Endodermal cell (in vitro differentiated cells): Measurements from ENCODE around the gene PRR29. TPM values are rescaled to one million over a fixed set of nuclear protein-coding genes. Genes with fewer than 3 reads are reported as not detected.
"Not testable (repeated sequence)": the region's sequence is repeated elsewhere in the genome, so short reads cannot be mapped to it uniquely, and the experiment has no call there.

Source experiments
- DNase-seq: peaks from one replicate; pipeline ENCODE4 v3.0.0-alpha.2; 2017
- H3K27ac ChIP-seq: 2 replicates; pipeline ENCODE4 v1.5.1; 2013; ENCODE audit warnings: mild to moderate bottlenecking, low read depth, low read length, moderate library complexity
- H3K27me3 ChIP-seq: 2 replicates; pipeline ENCODE4 v1.6.1; 2013; ENCODE audit warnings: mild to moderate bottlenecking, low read length, moderate library complexity; ENCODE audit not compliant: insufficient read depth, control insufficient read depth, poor library complexity, severe bottlenecking
- H3K36me3 ChIP-seq: 2 replicates; pipeline ENCODE4 v1.7.0; 2013; ENCODE audit warnings: mild to moderate bottlenecking, low read length, moderate library complexity; ENCODE audit not compliant: control insufficient read depth, insufficient read depth
- H3K4me1 ChIP-seq: one replicate; pipeline ENCODE4 v1.7.0; 2013; ENCODE audit warnings: low read length; ENCODE audit not compliant: control insufficient read depth, insufficient read depth
- H3K4me3 ChIP-seq: 2 replicates; pipeline ENCODE4 v1.5.1; 2013; ENCODE audit warnings: mild to moderate bottlenecking, low read length, moderate library complexity
- H3K9ac ChIP-seq: 2 replicates; pipeline ENCODE4 v1.6.1; 2013; ENCODE audit warnings: mild to moderate bottlenecking, low read length, moderate library complexity; ENCODE audit not compliant: poor library complexity, severe bottlenecking; ENCODE audit errors: extremely low read depth
- H3K9me3 ChIP-seq: 2 replicates; pipeline ENCODE4 v1.6.1; 2013; ENCODE audit warnings: mild to moderate bottlenecking, low read length, moderate library complexity; ENCODE audit not compliant: control insufficient read depth
- H3K27ac Mint-ChIP-seq: 2 replicates; pipeline ENCODE4 v1.8.0; 2020; ENCODE audit warnings: mixed read lengths
- H3K27me3 Mint-ChIP-seq: 2 replicates; pipeline ENCODE4 v1.8.0; 2021; ENCODE audit warnings: mild to moderate bottlenecking, mixed read lengths; ENCODE audit not compliant: insufficient read depth
- H3K36me3 Mint-ChIP-seq: 2 replicates; pipeline ENCODE4 v1.8.0; 2020; ENCODE audit warnings: low read depth, mixed read lengths
- H3K4me1 Mint-ChIP-seq: 2 replicates; pipeline ENCODE4 v1.8.0; 2020; ENCODE audit warnings: mixed read lengths
- H3K4me3 Mint-ChIP-seq: 2 replicates; pipeline ENCODE4 v1.8.0; 2020; ENCODE audit warnings: mild to moderate bottlenecking, moderate library complexity, mixed read lengths
- H3K9me3 Mint-ChIP-seq: 2 replicates; pipeline ENCODE4 v1.8.0; 2020; ENCODE audit warnings: mild to moderate bottlenecking, mixed read lengths
- WGBS, 2 experiments: methylation state at CpG; one replicate each; pipeline versions ENCODE4 v1.1.5 to v1.1.7; 2013; ENCODE audit warnings: missing lambda C conversion rate in 2 of 2, mixed read lengths in 1 of 2; ENCODE audit not compliant: insufficient coverage in 1 of 2, insufficient read length in 1 of 2; 5-methylcytosine and 5-hydroxymethylcytosine counted together
- total RNA-seq, 2 donors: library from RNA; stranded (reverse); fragmentation: NEBNext Ultra II Directional in 1 of 2; extraction: Animal tissue kit (Norgen Biotek cat#: 25700) in 1 of 2; gene quantifications; 2 replicates in 1 of 2; 3 replicates in 1 of 2; pipeline ENCODE4 v1.2.1, GENCODE V29; 2021
- TF ChIP-seq, protein P1 (sequence below): fragments of 200-600 bp; sonication (generic); conservative IDR thresholded peaks from 2 replicates; pipeline ENCODE4 v1.5.0; 2021; ENCODE audit warnings: antibody characterized with exemption, mild to moderate bottlenecking

PRR29 gene
- total RNA-seq, 2 donors from 2014 or later = 3.3 to 6.1 TPM

DNA sequence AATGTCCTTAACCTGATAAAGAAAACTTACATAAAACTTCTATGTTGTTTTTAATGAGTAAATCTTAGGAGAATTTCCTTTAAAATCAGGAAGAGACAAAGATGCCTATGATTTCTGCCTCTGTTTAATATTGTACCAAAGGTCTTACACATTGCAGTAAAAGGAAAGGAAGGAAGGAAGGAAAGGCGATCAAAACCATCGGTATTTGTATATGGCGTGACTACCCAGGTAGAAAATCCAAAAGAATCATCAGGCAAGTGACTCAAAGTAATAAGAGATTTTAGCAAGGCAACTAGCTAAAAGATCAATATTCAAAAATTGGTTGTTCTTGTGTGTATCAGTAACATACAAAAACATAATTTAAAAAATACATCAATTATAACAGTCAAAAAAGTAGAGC lies 18.8 kb downstream of the PRR29 start:
- no peaks in the 10 kb centered on the region for H3K9me3 ChIP-seq
- H3K4me3 ChIP-seq = no peak overlapping the region
- Mint-ChIP-seq H3K4me3 (no peak overlapping the region), H3K27me3 (peaks cover 13% of the 10 kb centered on the region), H3K9me3 (no peaks in the 10 kb centered on the region), H3K27ac (no peak overlapping the region), H3K36me3 (no peaks in the 10 kb centered on the region), H3K4me1 (peaks cover 6% of the 10 kb centered on the region)
- TF ChIP-seq, protein P1, sequence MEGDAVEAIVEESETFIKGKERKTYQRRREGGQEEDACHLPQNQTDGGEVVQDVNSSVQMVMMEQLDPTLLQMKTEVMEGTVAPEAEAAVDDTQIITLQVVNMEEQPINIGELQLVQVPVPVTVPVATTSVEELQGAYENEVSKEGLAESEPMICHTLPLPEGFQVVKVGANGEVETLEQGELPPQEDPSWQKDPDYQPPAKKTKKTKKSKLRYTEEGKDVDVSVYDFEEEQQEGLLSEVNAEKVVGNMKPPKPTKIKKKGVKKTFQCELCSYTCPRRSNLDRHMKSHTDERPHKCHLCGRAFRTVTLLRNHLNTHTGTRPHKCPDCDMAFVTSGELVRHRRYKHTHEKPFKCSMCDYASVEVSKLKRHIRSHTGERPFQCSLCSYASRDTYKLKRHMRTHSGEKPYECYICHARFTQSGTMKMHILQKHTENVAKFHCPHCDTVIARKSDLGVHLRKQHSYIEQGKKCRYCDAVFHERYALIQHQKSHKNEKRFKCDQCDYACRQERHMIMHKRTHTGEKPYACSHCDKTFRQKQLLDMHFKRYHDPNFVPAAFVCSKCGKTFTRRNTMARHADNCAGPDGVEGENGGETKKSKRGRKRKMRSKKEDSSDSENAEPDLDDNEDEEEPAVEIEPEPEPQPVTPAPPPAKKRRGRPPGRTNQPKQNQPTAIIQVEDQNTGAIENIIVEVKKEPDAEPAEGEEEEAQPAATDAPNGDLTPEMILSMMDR = no peak
- H3K9ac ChIP-seq = no peak overlapping the region
- no peak overlapping the region for H3K27ac ChIP-seq
- no peaks in the 10 kb centered on the region for H3K36me3 ChIP-seq
- no peak for DNase-seq
- H3K27me3 ChIP-seq = no peaks in the 10 kb centered on the region
- H3K4me1 ChIP-seq = no peaks in the 10 kb centered on the region
- 99 to 100% methylated on average over 3 of the region's 3 CpGs for WGBS, 2 experiments

DNA sequence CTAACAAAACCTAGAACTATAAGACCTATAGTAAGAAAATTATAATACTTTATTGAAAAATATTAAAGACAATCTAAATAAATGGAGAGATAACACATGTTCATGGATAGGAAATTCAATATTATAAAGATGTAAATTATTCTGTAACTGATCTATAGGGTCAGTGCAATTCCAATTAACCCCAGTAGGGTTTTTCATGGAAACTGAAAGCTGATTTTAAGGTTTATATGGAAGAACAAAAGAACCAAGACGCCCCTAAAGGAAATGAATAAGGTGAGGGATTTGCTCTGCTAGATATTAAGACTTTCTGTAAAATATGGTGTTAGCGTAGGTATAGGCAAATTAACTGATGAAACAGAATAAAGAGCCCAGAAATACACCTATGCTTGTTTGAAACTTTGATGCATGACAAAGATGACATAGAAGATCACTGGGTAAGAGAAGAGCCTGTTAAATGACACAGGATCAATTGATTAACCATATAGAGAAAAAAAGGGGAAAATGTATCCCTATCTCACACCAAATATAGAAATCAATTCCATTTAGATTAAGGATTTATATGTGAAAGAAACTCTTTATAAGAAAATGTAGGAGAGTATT lies 19.3 kb downstream of the PRR29 start:
- WGBS, 2 experiments = 82 to 90% methylated on average over 2 of the region's 2 CpGs
- Mint-ChIP-seq H3K4me1 (peaks cover 6% of the 10 kb centered on the region), H3K27me3 (peaks cover 13% of the 10 kb centered on the region), H3K4me3 (no peak overlapping the region), H3K36me3 (no peaks in the 10 kb centered on the region), H3K9me3 (no peaks in the 10 kb centered on the region), H3K27ac (no peak overlapping the region)
- no peak overlapping the region for H3K27ac ChIP-seq
- H3K27me3 ChIP-seq = no peaks in the 10 kb centered on the region
- no peaks in the 10 kb centered on the region for H3K4me1 ChIP-seq
- no peak overlapping the region for H3K4me3 ChIP-seq
- H3K9me3 ChIP-seq = no peaks in the 10 kb centered on the region
- no peaks in the 10 kb centered on the region for H3K36me3 ChIP-seq
- TF ChIP-seq, protein P1 = peak; percentile 68
- no peak for DNase-seq
- no peak overlapping the region for H3K9ac ChIP-seq

DNA sequence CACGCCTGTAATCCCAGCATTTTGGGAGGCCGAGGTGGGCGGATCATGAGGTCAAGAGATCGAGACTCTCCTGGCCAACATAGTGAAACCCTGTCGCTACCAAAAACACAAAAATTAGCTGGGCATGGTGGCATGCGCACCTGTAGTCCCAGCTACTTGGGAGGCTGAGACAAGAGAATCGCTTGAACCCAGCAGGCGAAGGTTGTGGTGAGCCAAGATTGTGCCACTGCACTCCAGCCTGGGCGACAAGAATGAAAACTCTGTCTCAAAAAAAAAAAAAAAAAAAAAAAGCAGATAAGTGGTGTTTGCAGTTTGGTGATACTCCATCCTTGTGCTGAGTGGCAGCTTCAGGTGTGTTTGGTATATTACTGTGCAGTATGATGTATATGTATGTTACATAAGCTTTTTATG lies 21.4 kb downstream of the PRR29 start:
- H3K36me3 ChIP-seq, H3K9me3 Mint-ChIP-seq, H3K27ac ChIP-seq, H3K9ac ChIP-seq, H3K9me3 ChIP-seq, H3K4me1 Mint-ChIP-seq, H3K4me3 ChIP-seq, H3K27ac Mint-ChIP-seq, H3K27me3 ChIP-seq, H3K4me1 ChIP-seq, H3K36me3 Mint-ChIP-seq, H3K4me3 Mint-ChIP-seq: not testable (repeated sequence)
- 84 to 87% methylated on average over 9 of the region's 9 CpGs for WGBS, 2 experiments
- peak; percentile 23 for DNase-seq
- peaks cover 13% of the 10 kb centered on the region for H3K27me3 Mint-ChIP-seq
